Stimulated activated naive CD8-positive, alpha-beta T cell treated with anti-CD3 and anti-CD28 coated beads, Interleukin-15, Interleukin-2, amounts not matched to agents 100 U/mL and 50 U/mL, for 24 hours (primary cell): ENCODE data around the gene NPPA.
A peak's percentile ranks its signal among the peaks of the same experiment; 100 is the strongest.
"Not testable (repeated sequence)": the region's sequence is repeated elsewhere in the genome, so short reads cannot be mapped to it uniquely, and the experiment has no call there.

Source experiments
- ATAC-seq: fragments of 150-1000 bp; cut with Tn5 transposase; one replicate; pipeline ENCODE4 v1.10.0; 2021
- DNase-seq: peaks from one replicate; pipeline ENCODE4 v3.0.0; 2021

NPPA gene

GRCh38 chr1:11807133-11807532 lies 40.5 kb downstream of the NPPA start:
- no peak for DNase-seq
- no peak for ATAC-seq

- ATAC-seq (peak; percentile 45), DNase-seq (no peak)
Measured at GRCh38 chr1:11806307-11806936, 41.2 kb downstream of the NPPA start.

GRCh38 chr1:11805422-11806306 lies 41.9 kb downstream of the NPPA start, which contains the start of the genes CLCN6 and MTHFR:
CLCN6 (plus strand) TSS chr1:11806191; CDS start chr1:11806263, 72 bp downstream.
MTHFR (minus strand) TSS chr1:11805964; CDS start chr1:11803116, 2,848 bp downstream.
- ATAC-seq (peak; percentile 92), DNase-seq (peak; percentile 99)

GRCh38 chr1:11804666-11805421 lies 42.7 kb downstream of the NPPA start:
- no peak for ATAC-seq
- peak; percentile 44 for DNase-seq

GRCh38 chr1:11803924-11804665 lies 43.5 kb downstream of the NPPA start:
- not testable (repeated sequence) for DNase-seq, ATAC-seq

GRCh38 chr1:11802973-11803885 lies 44.4 kb downstream of the NPPA start:
- DNase-seq (peak; percentile 80), ATAC-seq (peak; percentile 31)

GRCh38 chr1:11802616-11802972 lies 45.0 kb downstream of the NPPA start:
- ATAC-seq, result no peak

GRCh38 chr1:11800756-11801433 lies 46.7 kb downstream of the NPPA start:
- ATAC-seq, result no peak

More at GRCh38 chr1:11802616-11802972, 45.0 kb downstream of the NPPA start:
- DNase-seq, result no peak

GRCh38 chr1:11800391-11800755 lies 47.2 kb downstream of the NPPA start:
- ATAC-seq (no peak), DNase-seq (no peak)

More at GRCh38 chr1:11800756-11801433, 46.7 kb downstream of the NPPA start:
- no peak for DNase-seq

- ATAC-seq (no peak), DNase-seq (no peak)
Measured at GRCh38 chr1:11799896-11800295, 47.7 kb downstream of the NPPA start.

GRCh38 chr1:11799099-11799498 lies 48.5 kb downstream of the NPPA start:
- no peak for DNase-seq
- no peak for ATAC-seq

- ATAC-seq (no peak), DNase-seq (no peak)
Measured at GRCh38 chr1:11797525-11798216, 49.9 kb downstream of the NPPA start.

- DNase-seq, result no peak
- no peak for ATAC-seq
Measured at GRCh38 chr1:11796036-11796828, 51.4 kb downstream of the NPPA start.
